Trophoblast cell (in vitro differentiated cells and primary cell): Measurements from ENCODE around the gene CDC25A.

Experiments
- DNase-seq, 2 donors: peaks; one replicate each; pipeline ENCODE4 v3.0.0-alpha.2; 2016
- H2AFZ ChIP-seq: 2 replicates; pipeline ENCODE4 v1.6.1; 2013; ENCODE audit warnings: low read length, moderate library complexity, mild to moderate bottlenecking; ENCODE audit not compliant: insufficient read depth, poor library complexity
- H2AK5ac ChIP-seq: 2 replicates; pipeline ENCODE4 v1.6.1; 2013; ENCODE audit warnings: mild to moderate bottlenecking, low read length
- H2BK120ac ChIP-seq: 2 replicates; pipeline ENCODE4 v1.6.1; 2013; ENCODE audit warnings: low read length, mild to moderate bottlenecking, moderate library complexity; ENCODE audit not compliant: insufficient read depth, poor library complexity
- H2BK12ac ChIP-seq: 2 replicates; pipeline ENCODE4 v1.6.1; 2013; ENCODE audit warnings: mild to moderate bottlenecking, low read length, moderate library complexity
- H2BK5ac ChIP-seq: 2 replicates; pipeline ENCODE4 v1.6.1; 2013; ENCODE audit warnings: low read length, low read depth, moderate library complexity, mild to moderate bottlenecking; ENCODE audit not compliant: poor library complexity
- H3K14ac ChIP-seq: 2 replicates; pipeline ENCODE4 v1.6.1; 2013; ENCODE audit warnings: mild to moderate bottlenecking, low read length
- H3K18ac ChIP-seq: 2 replicates; pipeline ENCODE4 v1.6.1; 2013; ENCODE audit warnings: mild to moderate bottlenecking, low read length
- H3K23ac ChIP-seq: 2 replicates; pipeline ENCODE4 v1.6.1; 2013; ENCODE audit warnings: low read length
- H3K27ac ChIP-seq: 2 replicates; pipeline ENCODE4 v1.5.1; 2013; ENCODE audit warnings: low read depth, mild to moderate bottlenecking, inconsistent platforms, low read length, moderate library complexity
- H3K27me3 ChIP-seq: 2 replicates; pipeline ENCODE4 v1.6.1; 2013; ENCODE audit warnings: inconsistent platforms, mild to moderate bottlenecking, low read length, moderate library complexity; ENCODE audit not compliant: insufficient read depth
- H3K36me3 ChIP-seq, 2 experiments: 1 replicate in 1 of 2; 2 replicates in 1 of 2; pipeline ENCODE4 v1.6.1; 2013; ENCODE audit warnings: low read length in 2 of 2, mild to moderate bottlenecking in 2 of 2, moderate library complexity in 1 of 2; ENCODE audit not compliant: insufficient read depth in 2 of 2, control insufficient read depth in 1 of 2
- H3K4ac ChIP-seq: 2 replicates; pipeline ENCODE4 v1.6.1; 2013; ENCODE audit warnings: low read depth, mild to moderate bottlenecking, low read length, moderate library complexity
- H3K4me1 ChIP-seq, 2 experiments: 1 replicate in 1 of 2; 2 replicates in 1 of 2; pipeline ENCODE4 v1.6.1; 2013; ENCODE audit warnings: low read length in 2 of 2, mild to moderate bottlenecking in 2 of 2, moderate library complexity in 1 of 2; ENCODE audit not compliant: insufficient read depth in 2 of 2, control insufficient read depth in 1 of 2
- H3K4me2 ChIP-seq: 2 replicates; pipeline ENCODE4 v1.6.1; 2013; ENCODE audit warnings: inconsistent platforms, mild to moderate bottlenecking, low read length, moderate library complexity
- H3K4me3 ChIP-seq: 2 replicates; pipeline ENCODE4 v1.5.1; 2013; ENCODE audit warnings: mild to moderate bottlenecking, low read depth, low read length, inconsistent platforms
- H3K79me1 ChIP-seq: one replicate; pipeline ENCODE4 v1.6.1; 2013; ENCODE audit warnings: low read length
- H3K79me2 ChIP-seq: 2 replicates; pipeline ENCODE4 v1.6.1; 2013; ENCODE audit warnings: low read length, mild to moderate bottlenecking; ENCODE audit not compliant: control insufficient read depth, insufficient read depth, poor library complexity
- H3K9ac ChIP-seq: 2 replicates; pipeline ENCODE4 v1.6.1; 2013; ENCODE audit warnings: mild to moderate bottlenecking, low read length
- H3K9me3 ChIP-seq: 2 replicates; pipeline ENCODE4 v1.6.1; 2013; ENCODE audit warnings: low read depth, mild to moderate bottlenecking, control low read depth, inconsistent platforms, low read length; ENCODE audit not compliant: insufficient read depth
- H4K12ac ChIP-seq: 2 replicates; pipeline ENCODE4 v1.6.1; 2013; ENCODE audit warnings: low read depth, mild to moderate bottlenecking, low read length, moderate library complexity
- H4K8ac ChIP-seq: 2 replicates; pipeline ENCODE4 v1.6.1; 2013; ENCODE audit warnings: low read depth, mild to moderate bottlenecking, low read length, moderate library complexity
- H4K91ac ChIP-seq: one replicate; pipeline ENCODE4 v1.6.1; 2013; ENCODE audit warnings: low read depth, mild to moderate bottlenecking, low read length, moderate library complexity
- WGBS: extraction: QIAGEN DNeasy Blood & Tissue Kit; methylation state at CpG from one replicate; pipeline ENCODE4 v1.1.7; 2013; ENCODE audit warnings: missing lambda C conversion rate; ENCODE audit not compliant: insufficient read length, insufficient coverage; ENCODE audit errors: extremely low coverage; 5-methylcytosine and 5-hydroxymethylcytosine counted together

The CDC25A gene

DNA sequence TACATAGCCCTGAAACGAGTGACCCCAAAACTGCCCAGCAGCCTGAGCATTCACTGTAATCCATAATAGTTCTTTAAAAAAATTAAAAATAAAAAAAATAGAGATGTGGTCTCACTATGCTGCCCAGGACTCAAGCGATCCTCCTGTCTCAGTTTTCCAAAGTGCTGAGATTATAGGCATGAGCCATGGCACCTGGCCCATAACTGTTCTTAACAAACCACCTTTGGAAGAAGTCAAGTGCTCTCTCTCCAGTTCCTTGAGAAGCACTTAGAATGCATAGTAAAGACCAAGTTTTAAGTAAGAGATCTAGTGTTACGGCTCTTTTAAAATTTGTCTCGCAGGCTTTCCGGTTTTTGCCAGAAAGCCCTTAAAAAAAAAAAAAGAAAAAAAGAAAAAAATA lies 8.2 kb downstream of the CDC25A start:
- H3K4me1 ChIP-seq = no peaks in the 10 kb centered on the region
- H3K4me2 ChIP-seq = no peak overlapping the region
- no CpG with 5 or more reads among the region's 5 CpGs for WGBS

GRCh38 chr3:48178072-48178471 lies 10.1 kb downstream of the CDC25A start:
- WGBS = no CpG with 5 or more reads among the region's 2 CpGs
- no peak for DNase-seq
- Histone ChIP-seq H2BK12ac (no peak overlapping the region), H3K4me3 (no peak overlapping the region), H3K27me3 (no peaks in the 10 kb centered on the region), H3K36me3 (peaks cover 15 to 55% of the 10 kb centered on the region in 2 experiments), H2BK5ac (no peak overlapping the region), H3K79me1 (no peaks in the 10 kb centered on the region), H4K91ac (no peak overlapping the region), H4K12ac (no peak overlapping the region), H3K14ac (no peak overlapping the region), H3K4me2 (no peak overlapping the region), H3K9me3 (no peaks in the 10 kb centered on the region), H3K18ac (no peak overlapping the region), H3K4me1 (no peaks in the 10 kb centered on the region), H3K79me2 (no peaks in the 10 kb centered on the region), H3K9ac (no peak overlapping the region), H2AK5ac (no peak overlapping the region), H3K4ac (no peak overlapping the region), H3K27ac (no peak overlapping the region), H2BK120ac (no peak overlapping the region), H4K8ac (no peak overlapping the region), H3K23ac (no peak overlapping the region), H2AFZ (no peak overlapping the region)

More for the DNA sequence above, 8.2 kb downstream of the CDC25A start:
- peaks cover 16 to 51% of the 10 kb centered on the region in 2 experiments for H3K36me3 ChIP-seq
- no peak overlapping the region for H4K12ac ChIP-seq
- no peak for DNase-seq
- H2BK5ac ChIP-seq = no peak overlapping the region
- no peaks in the 10 kb centered on the region for H3K79me2 ChIP-seq
- H4K8ac ChIP-seq = no peak overlapping the region
- no peak overlapping the region for H2BK120ac ChIP-seq
- H4K91ac ChIP-seq = no peak overlapping the region
- no peak overlapping the region for H2AFZ ChIP-seq
- H3K27me3 ChIP-seq = no peaks in the 10 kb centered on the region
- no peak overlapping the region for H3K4ac ChIP-seq
- H3K18ac ChIP-seq = no peak overlapping the region
- no peak overlapping the region for H3K14ac ChIP-seq
- H3K79me1 ChIP-seq = no peaks in the 10 kb centered on the region
- H3K27ac ChIP-seq = no peak overlapping the region
- no peak overlapping the region for H3K9ac ChIP-seq
- no peaks in the 10 kb centered on the region for H3K9me3 ChIP-seq
- H2AK5ac ChIP-seq = no peak overlapping the region
- H2BK12ac ChIP-seq = no peak overlapping the region
- H3K23ac ChIP-seq = no peak overlapping the region
- H3K4me3 ChIP-seq = no peak overlapping the region

DNA sequence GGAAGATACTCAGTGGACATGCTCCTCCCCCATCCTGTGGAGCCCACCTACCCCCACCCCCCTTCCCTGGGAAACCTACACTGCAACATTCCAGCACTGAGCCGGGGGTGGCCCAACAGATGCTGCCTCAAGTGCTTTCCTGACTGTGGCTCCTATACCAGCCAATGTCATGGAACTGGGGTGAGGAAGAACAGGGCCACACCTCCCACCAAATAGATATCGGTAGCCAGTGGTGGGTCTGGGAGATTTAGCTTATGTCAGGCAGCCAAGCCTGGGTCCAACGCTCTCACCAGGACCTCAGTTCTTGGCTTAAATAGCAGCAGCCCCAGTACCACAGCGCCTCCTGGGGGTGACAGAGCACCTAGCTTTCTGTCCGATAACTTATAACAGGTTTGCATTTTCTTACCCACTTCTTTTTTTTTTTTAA lies 30.3 kb downstream of the CDC25A start:
- peaks cover 30 to 38% of the 10 kb centered on the region in 2 experiments for H3K36me3 ChIP-seq
- no peak overlapping the region for H3K4me3 ChIP-seq
- no peak overlapping the region for H4K12ac ChIP-seq
- H3K79me2 ChIP-seq = no peaks in the 10 kb centered on the region
- no peak overlapping the region for H3K23ac ChIP-seq
- no peak overlapping the region for H2BK5ac ChIP-seq
- no peak overlapping the region for H2BK12ac ChIP-seq
- H2AK5ac ChIP-seq = no peak overlapping the region
- no peak overlapping the region for H3K9ac ChIP-seq
- H4K91ac ChIP-seq = no peak overlapping the region
- no peak overlapping the region for H3K18ac ChIP-seq
- H3K14ac ChIP-seq = no peak overlapping the region
- H3K4me1 ChIP-seq = peaks cover 2 to 9% of the 10 kb centered on the region in 2 experiments
- H2AFZ ChIP-seq = no peak overlapping the region
- no peaks in the 10 kb centered on the region for H3K9me3 ChIP-seq
- H3K27me3 ChIP-seq = no peaks in the 10 kb centered on the region
- no peak overlapping the region for H3K4ac ChIP-seq
- H4K8ac ChIP-seq = no peak overlapping the region
- H3K79me1 ChIP-seq = no peaks in the 10 kb centered on the region
- H3K4me2 ChIP-seq = no peak overlapping the region
- no peak overlapping the region for H3K27ac ChIP-seq
- no CpG with 5 or more reads among the region's 5 CpGs for WGBS
- H2BK120ac ChIP-seq = no peak overlapping the region
- DNase-seq = peak; percentile 63 to 86

DNA sequence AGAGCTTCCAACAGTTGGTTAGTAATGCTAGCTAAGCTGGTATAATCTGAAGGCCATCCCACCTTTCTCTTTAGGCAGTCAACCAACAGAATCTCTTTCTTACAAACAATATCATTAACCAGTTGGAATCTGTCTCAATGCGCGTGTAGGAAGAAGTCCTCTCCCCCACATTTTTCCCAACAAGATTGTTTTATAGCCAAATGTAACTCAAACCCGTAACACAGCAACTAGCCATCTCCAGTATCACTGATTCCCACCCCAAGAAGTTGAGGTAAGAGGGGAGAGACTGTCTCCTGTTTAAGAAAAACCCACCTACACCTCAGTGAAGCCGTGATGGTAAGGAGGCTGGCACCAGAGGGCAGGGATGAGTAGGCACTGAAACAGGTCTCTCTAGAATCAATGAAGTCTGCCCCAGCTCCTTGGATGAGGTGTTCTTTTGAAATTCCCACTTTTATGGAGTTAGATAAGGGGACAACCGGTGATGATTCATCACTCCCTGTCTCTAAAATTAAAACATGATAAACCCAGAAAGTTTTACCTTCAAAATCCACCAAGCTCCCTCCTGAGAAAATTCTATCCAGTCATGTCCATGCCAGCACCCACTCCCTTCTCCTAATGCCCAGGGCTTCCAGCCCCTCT lies 30.9 kb downstream of the CDC25A start:
- H3K4me1 ChIP-seq = peaks cover 2 to 9% of the 10 kb centered on the region in 2 experiments
- H3K36me3 ChIP-seq = peaks cover 29 to 36% of the 10 kb centered on the region in 2 experiments
- H2AK5ac ChIP-seq = no peak overlapping the region
- H3K79me1 ChIP-seq = no peaks in the 10 kb centered on the region
- no peaks in the 10 kb centered on the region for H3K79me2 ChIP-seq
- H3K23ac ChIP-seq = no peak overlapping the region
- no peak overlapping the region for H3K18ac ChIP-seq
- H3K14ac ChIP-seq = no peak overlapping the region
- no peak overlapping the region for H3K4ac ChIP-seq
- H4K8ac ChIP-seq = no peak overlapping the region
- H3K4me2 ChIP-seq = no peak overlapping the region
- H3K27me3 ChIP-seq = no peaks in the 10 kb centered on the region
- no peak overlapping the region for H2BK12ac ChIP-seq
- no peak overlapping the region for H2AFZ ChIP-seq
- H2BK5ac ChIP-seq = no peak overlapping the region
- DNase-seq = no peak
- no peak overlapping the region for H3K4me3 ChIP-seq
- no peak overlapping the region for H4K12ac ChIP-seq
- no peak overlapping the region for H3K9ac ChIP-seq
- no peak overlapping the region for H3K27ac ChIP-seq
- WGBS = no CpG with 5 or more reads among the region's 5 CpGs
- no peak overlapping the region for H2BK120ac ChIP-seq
- no peak overlapping the region for H4K91ac ChIP-seq
- H3K9me3 ChIP-seq = no peaks in the 10 kb centered on the region
